K562 (cell line): ENCODE results near the gene PROM2. TPM values are rescaled to one million over a fixed set of nuclear protein-coding genes. Genes with fewer than 3 reads are reported as not detected.
"Not testable (repeated sequence)": the region's sequence is repeated elsewhere in the genome, so short reads cannot be mapped to it uniquely, and the experiment has no call there.

Experiments used
- ATAC-seq: fragments of 200-7000 bp; cut with Tn5 transposase; 3 replicates; pipeline ENCODE4 v1.9.1; 2020; ENCODE audit warnings: moderate library complexity
- BruUV-seq: library from RNA; stranded (reverse); fragments of 400-500 nt; replicated peaks from 2 replicates; lab custom pipeline; 2021; lab: Mats Ljungman, UMichigan
- CTCF ChIA-PET: fragments of 300-600 bp; formaldehyde crosslinking; extraction: SDS; loops from one replicate; lab custom pipeline; 2021; ENCODE audit warnings: low intra/inter-chr PET ratio; lab: Yijun Ruan, JAX
- POLR2A ChIA-PET: fragments of 300-600, 350-650 bp; sonication (Branson Sonifier 250); formaldehyde crosslinking; extraction: SDS; loops from one replicate; lab custom pipeline; 2021; ENCODE audit warnings: antibody characterized with exemption, inconsistent platforms; lab: Yijun Ruan, JAX
- DNase-seq, 4 experiments: peaks; one replicate each; pipeline versions ENCODE4 v3.0.0 to v3.0.0-alpha.2; 2011 to 2018; ENCODE audit warnings: low spot score in 3 of 4, mixed read lengths in 3 of 4; ENCODE audit errors: extremely low read depth in 1 of 4
- FAIRE-seq: peaks from 2 replicates; lab custom pipeline; 2011; peaks lifted over from hg19 to GRCh38; lab: Jason Lieb, UNC
- H2AFZ ChIP-seq: 2 replicates; pipeline ENCODE4 v1.6.0; 2011; ENCODE audit warnings: low read depth, low read length, control low read depth, inconsistent platforms
- H3K27ac ChIP-seq: fragments of 200-600 bp; 3 replicates; pipeline ENCODE4 v1.8.0; 2011; ENCODE audit warnings: low read depth, mild to moderate bottlenecking, control low read depth, inconsistent platforms, low read length, moderate library complexity, mixed read lengths; ENCODE audit errors: extremely low read depth
- H3K27me3 ChIP-seq, 2 experiments: fragments of 300-600 bp in 1 of 2; 2 replicates in 1 of 2; 3 replicates in 1 of 2; pipeline versions ENCODE4 v1.6.0 to v1.8.0; 2011; ENCODE audit warnings: inconsistent platforms in 2 of 2, low read length in 2 of 2, mild to moderate bottlenecking in 1 of 2, mixed read lengths in 1 of 2, moderate library complexity in 1 of 2; ENCODE audit not compliant: control insufficient read depth in 2 of 2, insufficient read depth in 2 of 2
- H3K36me3 ChIP-seq: fragments of 300-600 bp; 3 replicates; pipeline ENCODE4 v1.8.0; 2011; ENCODE audit warnings: mild to moderate bottlenecking, low read length, inconsistent platforms; ENCODE audit not compliant: control insufficient read depth, insufficient read depth
- H3K4me1 ChIP-seq, 2 experiments: fragments of 200-600 bp in 1 of 2; replicated peaks in 1 of 2; 2 replicates in 1 of 2; 3 replicates in 1 of 2; pipeline versions ENCODE4 v1.5.1 to v1.8.0; 2011; ENCODE audit warnings: inconsistent platforms in 2 of 2, low read length in 2 of 2, mild to moderate bottlenecking in 1 of 2, mixed read lengths in 1 of 2, moderate library complexity in 1 of 2; ENCODE audit not compliant: control insufficient read depth in 2 of 2, insufficient read depth in 2 of 2
- H3K4me2 ChIP-seq: 2 replicates; pipeline ENCODE4 v1.6.1; 2011; ENCODE audit warnings: low read length, control low read depth, inconsistent platforms, mixed read lengths; ENCODE audit not compliant: insufficient read depth
- H3K4me3 ChIP-seq: fragments of 200-600 bp; sonication (generic), shearing (Covaris generic); 2 replicates; pipeline ENCODE4 v1.5.1; 2016; ENCODE audit warnings: control low read depth, inconsistent platforms
- H3K79me2 ChIP-seq: fragments of 200-600 bp; 3 replicates; pipeline ENCODE4 v1.8.0; 2011; ENCODE audit warnings: low read length, inconsistent platforms; ENCODE audit not compliant: control insufficient read depth, insufficient read depth
- H3K9ac ChIP-seq, 2 experiments: 2 replicates each; pipeline versions ENCODE4 v1.6.0 to v1.6.1; 2011; ENCODE audit warnings: low read depth in 2 of 2, low read length in 2 of 2, control low read depth in 1 of 2, inconsistent platforms in 1 of 2, mild to moderate bottlenecking in 1 of 2, mixed read lengths in 1 of 2; ENCODE audit not compliant: insufficient read depth in 1 of 2
- H3K9me1 ChIP-seq: one replicate; pipeline ENCODE4 v1.6.0; 2011; ENCODE audit warnings: inconsistent platforms, mild to moderate bottlenecking, low read length, moderate library complexity; ENCODE audit not compliant: control insufficient read depth, insufficient read depth
- H3K9me3 ChIP-seq: replicated peaks from 2 replicates; pipeline ENCODE4 v1.5.1; 2011; ENCODE audit warnings: low read depth, low read length, inconsistent platforms; ENCODE audit not compliant: control insufficient read depth, insufficient read depth
- H4K20me1 ChIP-seq: replicated peaks from 2 replicates; pipeline ENCODE4 v1.6.1; 2011; ENCODE audit warnings: low read length, inconsistent platforms, mixed read lengths; ENCODE audit not compliant: control insufficient read depth, insufficient read depth
- DDX20 ChIP-seq: fragments of 450-650 bp; IDR thresholded peaks from 2 replicates; pipeline ENCODE4 v1.6.1; 2016; ENCODE audit warnings: missing genetic modification characterization, low read depth, mild to moderate bottlenecking, missing compliant biosample characterization, moderate library complexity
- ELF4 ChIP-seq: fragments of 450-650 bp; formaldehyde crosslinking; IDR thresholded peaks from 2 replicates; pipeline ENCODE4 v1.4.0; 2022; ENCODE audit warnings: missing genetic modification characterization
- JUN ChIP-seq, 2 experiments: sonication (generic) in 1 of 2; formaldehyde crosslinking in 1 of 2; IDR thresholded peaks; 2 replicates each; pipeline versions ENCODE4 v1.6.1 to v1.8.0; 2012 to 2022; ENCODE audit warnings: borderline replicate concordance in 2 of 2, mild to moderate bottlenecking in 2 of 2, improper control_type of control experiment in 1 of 2, low read depth in 1 of 2, low read length in 1 of 2, missing genetic modification reagents in 1 of 2
- POLR3G ChIP-seq: IDR thresholded peaks from 2 replicates; pipeline ENCODE4 v1.6.1; 2011; ENCODE audit not compliant: insufficient read length, insufficient replicate concordance; ENCODE audit errors: extremely low read depth
- PPARD ChIP-seq: fragments of 250-450 bp; sonication (Bioruptor Pico); IDR thresholded peaks from 2 replicates; pipeline ENCODE4 v1.8.0; 2022; ENCODE audit warnings: inconsistent platforms, mild to moderate bottlenecking, moderate library complexity
- SAFB2 ChIP-seq: fragments of 200-400 bp; formaldehyde crosslinking; IDR thresholded peaks from 2 replicates; pipeline ENCODE4 v1.6.1; 2018; ENCODE audit warnings: borderline replicate concordance, low read length, low read depth, moderate library complexity; ENCODE audit not compliant: severe bottlenecking
- TRIM28 ChIP-seq: fragments of 450-650 bp; IDR thresholded peaks from 2 replicates; pipeline ENCODE4 v1.6.1; 2017
- ZNF124 ChIP-seq: sonication (generic); formaldehyde crosslinking; IDR thresholded peaks from 2 replicates; pipeline ENCODE4 v1.8.1; 2022; ENCODE audit warnings: missing genetic modification reagents
- WGBS: fragments of 100-300 bp; shearing (Covaris generic); methylation state at CpG from one replicate; pipeline ENCODE4 v1.1.6; 2016; ENCODE audit warnings: low coverage, mixed read lengths; ENCODE audit not compliant: insufficient coverage; ENCODE audit errors: missing lambda C conversion rate; 5-methylcytosine and 5-hydroxymethylcytosine counted together
- in situ Hi-C: fragments of 300-500 bp; cut with MboI; formaldehyde crosslinking; loops from 4 replicates; pipeline ENCODE4 v1.15.0; 2018; ENCODE audit warnings: inconsistent platforms, mixed read lengths
- intact Hi-C: fragments of 100-400 bp; cut with micrococcal nuclease; formaldehyde crosslinking; loops from 2 replicates; pipeline ENCODE4 v1.14.2; 2022
- polyA plus RNA-seq, 8 experiments: library from polyadenylated mRNA; depleted of rRNA in 4 of 8; stranded (reverse) in 5 of 8; unstranded in 3 of 8; fragments of >200 nt; fragmentation: Nextera tagmentation in 2 of 8; fragmentation: Illumina TruSeq in 1 of 8; extraction: Ambion mirVana in 2 of 8; extraction: Trizol in 1 of 8; gene quantifications; 2 replicates each; pipeline versions ENCODE4 v1.2.1 to v1.2.3, GENCODE V29; 2011 to 2014; ENCODE audit warnings: inconsistent platforms in 1 of 8, missing spikeins in 1 of 8
- total RNA-seq, 7 experiments: library from RNA; depleted of rRNA in 6 of 7; stranded (reverse); fragments of >200 nt in 6 of 7; fragmentation: Illumina TruSeq in 2 of 7; extraction: Trizol in 2 of 7; gene quantifications; 2 replicates each; pipeline versions ENCODE4 v1.2.1 to v1.2.3, GENCODE V29; 2011 to 2021; ENCODE audit warnings: low replicate concordance in 1 of 7
- TF ChIP-seq, protein P1 (sequence below): sonication (generic); formaldehyde crosslinking; IDR thresholded peaks from 2 replicates; pipeline ENCODE4 v1.8.1; 2023; ENCODE audit warnings: mild to moderate bottlenecking, missing genetic modification reagents

The PROM2 gene
- total and polyA plus RNA-seq, 9 of the 15 experiments (the other 6 are each of a cell fraction or from before 2014, with no cell fraction given), result not detected

DNA sequence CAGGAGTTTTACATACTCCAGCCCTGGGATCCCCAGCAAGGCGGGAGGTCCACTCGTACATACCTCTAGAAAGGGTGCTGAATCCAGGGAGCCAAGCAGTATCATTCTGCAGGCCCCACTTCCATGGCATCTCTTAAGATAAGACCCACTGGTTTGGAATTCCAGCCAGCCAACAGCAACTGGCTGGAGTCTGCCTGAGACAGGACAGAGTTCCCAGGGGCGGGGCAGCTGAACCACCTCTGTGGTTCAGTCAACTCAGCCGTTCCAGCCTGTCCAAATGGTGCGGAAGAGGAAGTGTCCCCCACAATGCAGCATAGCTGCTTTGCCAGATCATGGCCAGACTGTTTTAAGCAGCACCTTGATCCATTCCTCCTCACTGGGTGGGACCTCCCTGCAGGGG is 33.7 kb upstream of the PROM2 start (continued):
- TF ChIP-seq, protein P1, sequence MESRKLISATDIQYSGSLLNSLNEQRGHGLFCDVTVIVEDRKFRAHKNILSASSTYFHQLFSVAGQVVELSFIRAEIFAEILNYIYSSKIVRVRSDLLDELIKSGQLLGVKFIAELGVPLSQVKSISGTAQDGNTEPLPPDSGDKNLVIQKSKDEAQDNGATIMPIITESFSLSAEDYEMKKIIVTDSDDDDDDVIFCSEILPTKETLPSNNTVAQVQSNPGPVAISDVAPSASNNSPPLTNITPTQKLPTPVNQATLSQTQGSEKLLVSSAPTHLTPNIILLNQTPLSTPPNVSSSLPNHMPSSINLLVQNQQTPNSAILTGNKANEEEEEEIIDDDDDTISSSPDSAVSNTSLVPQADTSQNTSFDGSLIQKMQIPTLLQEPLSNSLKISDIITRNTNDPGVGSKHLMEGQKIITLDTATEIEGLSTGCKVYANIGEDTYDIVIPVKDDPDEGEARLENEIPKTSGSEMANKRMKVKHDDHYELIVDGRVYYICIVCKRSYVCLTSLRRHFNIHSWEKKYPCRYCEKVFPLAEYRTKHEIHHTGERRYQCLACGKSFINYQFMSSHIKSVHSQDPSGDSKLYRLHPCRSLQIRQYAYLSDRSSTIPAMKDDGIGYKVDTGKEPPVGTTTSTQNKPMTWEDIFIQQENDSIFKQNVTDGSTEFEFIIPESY (CRISPR knock-in tag), result no peak
- TF ChIP-seq PPARD (CRISPR knock-in tag) (no peak), POLR3G (no peak), SAFB2 (no peak), ELF4 (CRISPR knock-in tag) (no peak), DDX20 (tag) (no peak), JUN (IDR thresholded peaks at IDR 0.05; ENCODE audit: borderline replicate concordance, low read depth, low read length) (no peak), JUN (CRISPR knock-in tag; IDR thresholded peaks at IDR 0.05; ENCODE audit: borderline replicate concordance) (no peak), ZNF124 (no peak)

DNA sequence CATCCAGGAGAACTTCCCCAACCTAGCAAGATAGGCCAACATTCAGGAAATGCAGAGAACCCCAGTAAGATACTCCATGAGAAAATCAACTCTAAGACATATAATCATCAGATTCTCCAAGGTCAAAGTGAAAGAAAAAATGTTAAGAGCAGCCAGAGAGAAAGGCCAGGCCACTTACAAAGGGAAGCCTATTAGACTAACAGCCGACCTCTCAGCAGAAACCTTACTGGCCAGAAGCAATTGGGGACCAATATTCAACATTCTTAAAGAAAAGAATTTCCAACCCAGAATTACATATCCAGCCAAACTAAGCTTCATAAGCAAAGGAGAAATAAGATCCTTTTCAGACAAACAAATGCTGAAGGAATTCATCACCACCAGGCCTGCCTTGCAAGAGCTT is 32.2 kb upstream of the PROM2 start:
- DNase-seq, intact Hi-C loops: not testable (repeated sequence)
- 0% methylated on average over 1 of the region's 1 CpG for WGBS
- TF ChIP-seq TRIM28, result peak; percentile 47; the same call in 1 of the 2 replicates
- TF ChIP-seq, all 486 proteins: peak for 1; not testable (repeated sequence) for 485
- H3K27me3 ChIP-seq, H2AFZ ChIP-seq, FAIRE-seq, H3K9ac ChIP-seq, H3K4me1 ChIP-seq, CTCF ChIA-PET, H3K36me3 ChIP-seq, H3K27ac ChIP-seq, H3K79me2 ChIP-seq, H3K9me3 ChIP-seq, ATAC-seq, BruUV-seq, H3K4me2 ChIP-seq, H4K20me1 ChIP-seq, in situ Hi-C loops, H3K9me1 ChIP-seq, H3K4me3 ChIP-seq: not testable (repeated sequence)
- POLR2A ChIA-PET, result interaction anchor here (1.1 kb wide), 1 partner anchor 10 kb away, joined by 4 read pairs; no protein-coding TSS in a partner anchor
